ENCODE results near the gene PRKN. TPM values are rescaled to one million over a fixed set of nuclear protein-coding genes. Genes with fewer than 3 reads are reported as not detected.

The PRKN gene
- total RNA-seq, 2 donors from 2014 or later: 10.7 to 21.2 TPM

- intact Hi-C loops (cut with DNase I): no loop called here
- Histone ChIP-seq H3K4me3 (no peak overlapping the region), H3K4me1 (replicated peaks) (no peaks in the 10 kb centered on the region), H3K27me3 (replicated peaks; ENCODE audit: insufficient read depth) (no peaks in the 10 kb centered on the region), H3K27ac (no peak overlapping the region), H3K36me3 (no peaks in the 10 kb centered on the region), H3K9me3 (no peaks in the 10 kb centered on the region)
- TF ChIP-seq POLR2AphosphoS5 (IDR thresholded peaks at IDR 0.05): no peak
- TF ChIP-seq POLR2A (IDR thresholded peaks at IDR 0.05): no peak
- TF ChIP-seq CTCF (IDR thresholded peaks at IDR 0.05): no peak
- 95% methylated on average over 11 of the region's 11 CpGs for WGBS
- DNase-seq (ENCODE audit: low spot score): no peak
Measured at GRCh38 chr6:162056061-162056460, 671.5 kb downstream of the PRKN start.

- intact Hi-C loops (cut with DNase I): no loop called here
- Histone ChIP-seq H3K36me3 (no peaks in the 10 kb centered on the region), H3K27ac (no peak overlapping the region), H3K27me3 (replicated peaks; ENCODE audit: insufficient read depth) (no peaks in the 10 kb centered on the region), H3K4me3 (no peak overlapping the region), H3K9me3 (no peaks in the 10 kb centered on the region), H3K4me1 (replicated peaks) (no peaks in the 10 kb centered on the region)
- WGBS: 71% methylated on average over 7 of the region's 7 CpGs
- no peak for TF ChIP-seq POLR2AphosphoS5 (IDR thresholded peaks at IDR 0.05)
- no peak for TF ChIP-seq POLR2A (IDR thresholded peaks at IDR 0.05)
- TF ChIP-seq CTCF (IDR thresholded peaks at IDR 0.05): no peak
- DNase-seq (ENCODE audit: low spot score): no peak
Measured at GRCh38 chr6:162055365-162055764, 672.2 kb downstream of the PRKN start.

GRCh38 chr6:162053084-162053483, 674.5 kb downstream of the PRKN start:
- Histone ChIP-seq H3K36me3 (no peaks in the 10 kb centered on the region), H3K4me1 (replicated peaks) (no peaks in the 10 kb centered on the region), H3K4me3 (no peak overlapping the region), H3K27me3 (replicated peaks; ENCODE audit: insufficient read depth) (no peaks in the 10 kb centered on the region), H3K9me3 (no peaks in the 10 kb centered on the region), H3K27ac (no peak overlapping the region)
- TF ChIP-seq CTCF (IDR thresholded peaks at IDR 0.05): no peak
- TF ChIP-seq POLR2A (IDR thresholded peaks at IDR 0.05): no peak
- TF ChIP-seq POLR2AphosphoS5 (IDR thresholded peaks at IDR 0.05): no peak
- DNase-seq (ENCODE audit: low spot score): no peak
- intact Hi-C loops (cut with DNase I): no loop called here
- WGBS: 53% methylated on average over 7 of the region's 7 CpGs

- TF ChIP-seq POLR2AphosphoS5 (IDR thresholded peaks at IDR 0.05) (no peak), POLR2A (IDR thresholded peaks at IDR 0.05) (no peak), CTCF (IDR thresholded peaks at IDR 0.05) (no peak)
- H3K27me3 ChIP-seq (replicated peaks; ENCODE audit: insufficient read depth): no peaks in the 10 kb centered on the region
- no peak overlapping the region for H3K27ac ChIP-seq
- H3K36me3 ChIP-seq: no peaks in the 10 kb centered on the region
- intact Hi-C loops (cut with DNase I): no loop called here
- WGBS: 88% methylated on average over 8 of the region's 8 CpGs
- H3K4me1 ChIP-seq (replicated peaks): no peaks in the 10 kb centered on the region
- H3K4me3 ChIP-seq: no peak overlapping the region
- no peaks in the 10 kb centered on the region for H3K9me3 ChIP-seq
- no peak for DNase-seq (ENCODE audit: low spot score)
Measured at GRCh38 chr6:162050579-162050978, 677.0 kb downstream of the PRKN start.

- H3K27ac ChIP-seq: no peak overlapping the region
- 95% methylated on average over 5 of the region's 5 CpGs for WGBS
- no peaks in the 10 kb centered on the region for H3K4me1 ChIP-seq (replicated peaks)
- no peak overlapping the region for H3K4me3 ChIP-seq
- H3K27me3 ChIP-seq (replicated peaks; ENCODE audit: insufficient read depth): no peaks in the 10 kb centered on the region
- TF ChIP-seq CTCF (IDR thresholded peaks at IDR 0.05) (no peak), POLR2A (IDR thresholded peaks at IDR 0.05) (no peak), POLR2AphosphoS5 (IDR thresholded peaks at IDR 0.05) (no peak)
- H3K36me3 ChIP-seq: no peaks in the 10 kb centered on the region
- H3K9me3 ChIP-seq: no peaks in the 10 kb centered on the region
- DNase-seq (ENCODE audit: low spot score): no peak
- intact Hi-C loops (cut with DNase I): no loop called here
Measured at GRCh38 chr6:162046324-162046723, 681.2 kb downstream of the PRKN start.
